NB4 (cell line): ENCODE data around the gene ACTA2.

Experiments used
- CTCF ChIP-seq: IDR thresholded peaks from one replicate; pipeline ENCODE4 v1.5.1; 2012; ENCODE audit warnings: low read depth, low read length
- MYC ChIP-seq: IDR thresholded peaks from 2 replicates; pipeline ENCODE4 v1.6.1; 2011; ENCODE audit warnings: low read depth, low read length
- POLR2A ChIP-seq: IDR thresholded peaks from 2 replicates; pipeline ENCODE4 v1.6.1; 2011; ENCODE audit warnings: mild to moderate bottlenecking; ENCODE audit not compliant: insufficient read length; ENCODE audit errors: extremely low read depth
- TF ChIP-seq, protein P1 (sequence below): IDR thresholded peaks from 2 replicates; pipeline ENCODE4 v1.6.1; 2011; ENCODE audit warnings: low read depth, low read length

DNA sequence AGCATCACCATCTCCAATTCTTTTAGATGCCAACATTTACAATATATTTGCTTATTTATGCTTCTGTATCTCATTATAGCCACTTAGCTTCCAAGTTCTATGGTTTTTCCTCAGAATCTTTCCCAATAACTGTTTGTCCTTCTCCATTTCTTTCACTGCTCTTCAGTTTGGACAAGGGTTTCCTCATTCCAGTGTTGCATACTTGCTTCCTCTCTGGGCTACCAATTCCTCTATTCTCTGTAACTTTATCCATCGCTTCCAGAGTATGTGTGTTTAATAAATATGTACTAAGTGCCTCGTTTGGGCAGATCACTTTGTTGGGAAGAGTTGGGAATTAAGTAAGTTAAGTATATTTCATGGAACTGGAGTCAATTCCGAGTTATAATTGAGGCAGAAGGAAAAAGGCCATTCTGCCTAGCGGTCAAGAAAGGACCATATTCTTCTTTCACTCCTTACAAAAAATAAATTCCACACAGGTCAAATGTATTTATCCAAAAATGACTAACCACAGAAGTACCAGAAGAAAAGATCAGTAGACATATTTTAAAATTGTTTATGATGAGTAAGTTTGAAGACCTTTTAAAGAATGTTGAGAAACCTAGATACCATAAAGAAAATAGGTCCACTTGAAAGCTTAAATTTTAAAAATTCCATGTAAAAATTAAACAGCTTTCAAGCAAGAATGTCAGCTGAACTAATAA, 61.7 kb downstream of the ACTA2 start:
- TF ChIP-seq CTCF (no peak), POLR2A (no peak), MYC (no peak)
- TF ChIP-seq, protein P1, sequence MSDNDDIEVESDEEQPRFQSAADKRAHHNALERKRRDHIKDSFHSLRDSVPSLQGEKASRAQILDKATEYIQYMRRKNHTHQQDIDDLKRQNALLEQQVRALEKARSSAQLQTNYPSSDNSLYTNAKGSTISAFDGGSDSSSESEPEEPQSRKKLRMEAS: no peak
